Muscle of back (tissue), 11 donors: ENCODE measurements around the gene VPS13D. TPM values are rescaled to one million over a fixed set of nuclear protein-coding genes. Genes with fewer than 3 reads are reported as not detected.
"Not testable (repeated sequence)": the region's sequence is repeated elsewhere in the genome, so short reads cannot be mapped to it uniquely, and the experiment has no call there.

ENCODE experiments used
- DNase-seq, 3 donors: peaks; one replicate each; pipeline versions ENCODE4 v3.0.0 to v3.0.0-alpha.2; 2013
- polyA plus RNA-seq, 10 donors: library from polyadenylated mRNA; unstranded; fragments of 120-200 nt; gene quantifications; one replicate each; pipeline ENCODE4 v1.2.1, GENCODE V29; 2013; ENCODE audit not compliant: insufficient read length in 10 of 10

Gene VPS13D
- polyA plus RNA-seq, 10 donors: 13.1 to 21.3 (median 17.2) TPM

DNA sequence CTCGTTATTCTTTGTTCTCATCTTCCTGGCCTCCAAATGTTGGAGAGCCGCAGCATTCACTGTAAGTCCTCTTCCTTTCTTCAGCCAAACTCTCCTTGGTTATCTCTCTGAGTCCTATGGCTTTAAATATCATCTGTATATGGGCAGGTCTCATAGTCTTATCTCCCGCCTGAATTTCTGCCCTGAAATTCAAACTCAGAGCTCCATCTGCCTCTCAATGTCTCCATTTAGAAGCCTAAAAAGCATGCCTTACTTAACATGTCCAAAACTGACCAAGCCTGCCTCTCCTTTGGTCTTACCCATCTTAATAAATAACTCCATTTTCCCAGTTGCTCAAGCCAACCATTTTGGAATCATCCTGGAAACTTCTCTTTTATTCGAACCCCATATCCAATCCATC is 307.5 kb downstream of the VPS13D start:
- no peak for DNase-seq

DNA sequence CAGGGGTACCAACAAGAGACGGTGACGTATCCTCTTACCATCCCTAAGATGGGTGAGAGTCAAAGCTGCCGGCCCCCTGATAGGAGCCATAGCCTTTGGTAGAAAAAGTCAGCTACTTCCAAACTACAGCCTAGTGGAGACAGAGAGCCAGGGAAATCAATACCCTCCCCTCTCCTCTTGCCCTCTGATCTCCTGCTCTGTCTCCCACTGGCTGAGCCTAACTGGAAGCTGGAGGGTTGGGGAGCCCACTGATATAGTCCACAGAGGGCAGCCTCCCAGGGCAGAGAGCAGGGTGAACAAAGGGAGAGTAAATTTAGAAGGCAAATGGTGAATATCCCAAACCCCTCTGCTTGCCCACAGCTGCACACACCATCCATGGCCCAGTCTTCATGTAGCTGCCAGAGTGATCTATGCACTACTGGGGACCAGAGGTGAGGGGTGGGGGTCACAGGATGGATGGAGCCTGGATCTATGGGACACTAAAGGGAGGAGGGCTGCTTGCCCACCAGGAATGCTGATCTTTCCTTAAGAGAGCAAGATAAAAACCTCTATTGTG is 308.2 kb downstream of the VPS13D start:
- no peak for DNase-seq

DNA sequence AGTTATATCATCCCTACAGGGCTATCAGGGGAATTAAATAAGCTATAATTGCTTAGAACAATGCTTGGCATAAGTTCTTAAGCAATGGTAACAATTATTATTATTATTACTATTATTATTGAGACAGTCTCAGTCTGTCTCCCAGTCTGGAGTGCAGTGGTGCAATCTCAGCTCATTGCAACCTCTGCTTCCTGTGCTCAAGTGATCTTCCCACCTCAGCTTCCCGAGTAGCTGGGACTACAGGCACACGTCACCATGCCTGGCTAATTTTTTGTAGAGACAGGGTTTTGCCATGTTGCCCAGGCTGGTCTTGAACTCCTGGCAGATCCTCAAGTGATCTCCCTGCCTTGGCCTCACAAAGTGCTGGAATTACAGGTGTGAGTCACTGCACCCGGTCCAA is 308.7 kb downstream of the VPS13D start:
- not testable (repeated sequence) for DNase-seq

DNA sequence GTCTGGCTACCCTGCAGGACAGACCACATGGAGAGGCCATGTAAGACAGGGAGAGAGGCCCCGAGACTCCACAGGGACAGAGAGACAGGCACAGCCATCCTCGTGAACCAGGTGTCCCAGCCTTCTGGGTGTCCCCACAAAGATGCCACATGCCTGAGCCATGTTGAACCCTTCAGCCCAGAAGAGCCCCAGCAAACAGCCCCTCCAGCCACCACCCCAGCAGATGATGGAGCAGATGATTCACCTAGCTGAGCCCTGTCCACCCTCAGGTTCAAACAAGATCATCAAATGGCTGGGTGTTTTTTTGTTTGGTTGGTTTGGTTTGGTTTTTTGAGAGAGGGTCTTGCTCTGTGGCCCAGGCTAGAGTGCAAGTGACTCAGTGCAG is 309.5 kb downstream of the VPS13D start:
- no peak for DNase-seq

DNA sequence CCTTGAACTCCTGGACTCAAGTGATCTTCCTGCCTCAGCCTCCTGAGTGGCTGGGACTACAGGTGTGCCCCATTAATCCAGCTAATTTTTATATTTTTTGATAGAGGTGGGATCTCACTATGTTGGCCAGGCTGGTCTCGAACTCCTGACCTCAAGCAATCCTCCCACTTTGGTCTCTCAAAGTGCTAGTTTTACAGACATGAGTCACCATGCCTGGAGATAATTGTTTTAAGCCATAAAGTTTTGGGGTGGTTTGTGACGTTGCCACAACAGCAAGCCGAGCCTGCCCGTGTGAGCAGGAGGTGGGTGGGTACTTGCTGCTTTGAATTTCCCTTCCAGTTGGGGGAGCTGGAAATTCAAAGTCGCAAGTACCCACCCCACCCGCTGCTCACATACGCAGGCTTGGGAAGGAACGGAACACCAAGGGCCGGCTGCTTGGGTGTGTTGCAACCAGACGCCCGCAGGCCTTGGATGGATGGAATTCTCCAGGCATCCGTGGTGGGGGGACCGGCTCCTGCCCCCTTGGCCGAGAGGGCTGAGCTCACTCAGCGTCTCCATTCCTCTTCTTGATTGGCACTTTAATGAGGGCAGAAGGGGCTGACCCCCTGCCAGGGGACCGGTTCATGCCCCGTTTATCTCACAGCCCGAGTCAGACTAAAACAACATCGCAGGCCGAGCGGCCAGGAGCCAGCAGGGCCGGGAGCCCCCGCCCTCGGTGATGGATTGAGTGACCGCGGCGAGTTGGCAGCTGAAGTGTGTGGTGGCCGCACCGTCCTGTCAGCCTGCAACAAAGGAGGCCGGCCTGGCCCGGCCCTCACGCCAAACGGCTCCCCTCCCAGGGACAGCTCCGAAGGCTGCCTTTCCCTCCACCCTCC is 310.1 kb downstream of the VPS13D start:
- peak; percentile 69 to 86 (median 79) for DNase-seq

DNA sequence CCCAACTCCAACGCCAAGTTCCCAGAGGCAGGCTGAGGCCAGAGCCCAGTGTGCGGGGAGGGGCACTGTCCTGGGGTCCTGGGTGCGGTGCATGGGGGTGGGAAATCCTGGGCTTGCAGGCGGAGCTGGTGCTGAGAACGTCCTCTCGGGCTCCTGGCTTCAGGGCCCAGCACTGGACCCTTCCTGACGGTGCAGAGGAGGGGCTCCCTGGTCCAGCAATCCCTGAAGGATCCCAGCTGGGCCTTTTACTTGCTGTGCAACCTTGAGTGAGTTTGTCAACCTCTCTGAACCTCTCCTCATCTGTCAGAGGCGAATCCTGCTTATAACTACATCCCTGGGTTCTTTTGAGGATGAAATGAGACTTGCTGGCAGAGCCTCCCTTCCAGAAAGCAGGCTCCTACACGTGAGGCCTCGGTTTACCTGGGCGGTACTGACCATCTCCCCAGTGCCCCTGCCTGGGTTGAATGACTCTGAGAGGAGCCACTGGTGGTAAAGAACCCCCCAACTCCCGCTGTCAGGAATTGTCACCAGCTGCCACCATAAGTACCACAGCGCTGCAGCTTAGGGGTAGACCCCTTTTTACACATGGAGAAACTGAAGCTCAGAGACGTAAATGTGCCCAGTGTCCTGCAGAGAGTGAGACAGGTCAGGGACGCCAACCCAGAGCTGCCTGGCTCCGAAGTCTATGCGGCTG is 310.9 kb downstream of the VPS13D start:
- no peak for DNase-seq

DNA sequence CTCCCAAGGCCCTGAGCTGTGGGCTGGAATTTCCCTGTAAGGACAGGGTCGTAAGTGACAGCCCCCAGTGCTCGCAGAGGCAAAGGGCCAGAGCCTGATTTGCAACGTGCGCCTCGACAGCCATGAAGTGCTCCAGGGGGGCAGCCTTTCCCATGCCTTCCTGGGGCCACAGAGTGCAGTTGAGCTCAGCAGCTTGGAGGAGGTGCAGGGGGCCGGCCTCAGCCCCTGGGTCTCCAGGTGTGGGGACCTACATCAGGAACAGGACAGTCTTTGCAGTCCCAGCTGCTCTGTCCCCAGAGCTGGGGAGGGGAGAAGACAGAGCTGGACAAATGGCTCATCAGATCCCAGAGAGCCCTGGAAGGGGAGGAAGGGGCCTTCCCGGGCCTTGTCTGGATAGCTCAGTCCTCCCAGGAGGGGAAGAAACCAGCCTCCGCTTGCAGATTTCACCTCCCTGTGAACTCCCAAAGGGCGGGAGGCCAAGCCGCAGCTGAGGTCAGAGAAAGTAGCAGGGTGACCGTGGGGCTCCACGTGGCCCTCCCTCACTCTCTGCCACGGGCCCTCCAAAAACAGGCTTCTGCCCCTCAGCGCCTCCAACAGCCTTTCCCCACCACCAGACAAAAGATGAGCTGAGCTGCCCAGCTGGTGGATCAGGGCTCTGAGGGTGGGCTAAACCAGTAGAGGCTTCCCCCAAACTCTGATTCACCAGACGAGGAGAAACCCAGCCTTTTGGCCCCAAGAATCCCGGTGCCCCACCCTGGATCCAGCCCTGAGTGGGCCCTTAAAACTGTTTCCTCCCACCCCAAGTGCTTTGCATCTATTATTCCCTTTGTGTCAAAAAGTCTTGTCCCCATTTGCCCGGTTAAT is 311.7 kb downstream of the VPS13D start:
- DNase-seq: peak in 1 of 3 donors; percentile 67

DNA sequence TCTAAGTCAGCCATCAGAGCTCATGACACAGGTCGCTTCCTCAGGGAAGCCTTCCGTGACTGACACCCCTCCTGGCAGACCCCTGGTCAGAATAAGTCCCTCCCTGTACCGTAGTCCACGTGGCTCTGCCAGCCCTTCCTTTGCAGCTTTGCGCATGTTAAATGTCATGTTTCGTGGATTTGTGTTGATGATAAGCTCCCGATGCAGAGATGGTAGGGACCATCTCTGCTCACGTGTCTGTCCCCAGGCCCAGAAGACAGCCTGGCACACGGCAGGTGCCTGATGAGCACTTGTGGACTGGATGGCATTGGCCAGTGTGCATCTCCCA is 312.3 kb downstream of the VPS13D start:
- DNase-seq: no peak

DNA sequence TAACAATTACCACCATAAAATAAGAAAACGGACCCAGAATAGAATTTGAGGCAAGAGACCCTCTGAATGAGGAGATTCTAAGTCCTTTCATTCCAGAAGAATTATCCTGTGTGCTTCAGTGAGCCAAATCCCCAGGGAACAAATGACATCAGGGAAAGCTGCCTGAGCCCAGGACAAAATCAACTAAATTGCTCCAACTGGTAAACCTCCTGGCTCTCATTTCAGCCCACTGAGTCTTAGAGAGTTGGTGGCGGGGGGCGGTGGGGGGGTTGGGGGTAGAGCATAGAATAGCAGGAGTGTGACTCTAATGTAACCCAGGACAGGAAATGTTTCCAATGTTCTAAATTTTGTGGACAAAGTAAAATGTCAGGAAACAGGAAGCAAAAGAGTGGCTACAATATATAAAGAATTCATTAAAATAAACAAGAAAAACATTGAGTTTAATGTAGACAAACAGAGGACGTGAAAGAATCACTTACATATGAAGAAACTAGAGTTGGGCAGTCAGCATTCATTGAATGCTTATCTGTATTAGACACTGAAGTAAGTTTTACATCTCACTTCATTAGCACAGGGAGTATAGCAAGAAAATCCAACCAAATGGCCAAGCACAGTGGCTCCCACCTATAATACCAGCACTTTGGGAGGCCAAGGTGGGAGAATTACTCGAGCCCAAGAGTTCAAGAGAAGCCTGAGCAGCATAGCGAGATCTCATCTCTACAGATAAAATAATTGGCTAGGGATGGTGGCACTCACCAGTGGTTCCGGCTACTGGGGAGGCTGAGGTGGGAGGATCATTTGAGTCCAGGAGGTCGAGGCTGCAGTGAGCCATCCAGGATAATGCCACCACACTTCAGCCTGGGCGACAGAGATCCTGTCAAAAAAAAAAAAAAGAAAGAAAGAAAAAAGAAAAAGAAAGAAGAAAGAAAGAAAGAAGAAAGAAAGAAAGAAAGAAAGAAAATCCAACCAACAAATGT is 313.1 kb downstream of the VPS13D start:
- no peak for DNase-seq

DNA sequence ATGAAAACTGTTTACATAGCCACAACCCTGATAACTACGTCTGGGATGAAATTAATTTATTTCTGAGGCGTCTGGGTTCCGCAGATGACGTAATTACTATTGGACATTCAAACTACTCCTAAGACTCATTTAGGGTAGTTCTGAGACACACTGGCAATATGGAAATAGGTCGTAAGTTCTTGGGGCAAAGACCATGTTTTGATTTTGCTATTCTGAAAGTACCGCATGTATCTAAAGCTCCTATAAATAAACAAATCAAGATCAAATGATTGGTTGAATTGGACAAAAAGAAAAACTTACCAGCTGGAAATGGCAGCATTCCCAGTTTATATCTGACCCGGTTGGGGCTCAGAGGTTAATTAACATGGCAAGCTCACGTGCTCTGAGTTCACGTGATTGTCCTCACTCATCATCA is 313.9 kb downstream of the VPS13D start:
- DNase-seq: no peak

DNA sequence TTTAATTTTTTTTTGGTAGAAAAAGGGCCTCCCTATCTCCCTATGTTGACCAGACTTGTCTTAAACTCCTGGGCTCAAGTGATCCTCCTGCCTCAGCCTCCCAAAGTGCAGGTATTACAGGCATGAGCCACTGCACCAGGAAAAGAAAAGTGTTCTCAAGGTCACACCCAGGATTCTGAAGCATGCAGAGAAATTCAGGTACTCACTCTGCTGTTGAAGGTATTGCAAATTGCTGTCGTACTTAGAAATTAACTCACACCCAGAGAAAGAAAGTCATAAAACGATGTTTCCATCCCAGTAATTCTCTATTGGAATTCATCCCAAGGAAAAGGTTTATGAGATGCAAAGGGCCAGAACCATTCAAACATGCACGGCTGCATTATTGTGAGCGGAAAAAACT is 314.5 kb downstream of the VPS13D start:
- DNase-seq: no peak

DNA sequence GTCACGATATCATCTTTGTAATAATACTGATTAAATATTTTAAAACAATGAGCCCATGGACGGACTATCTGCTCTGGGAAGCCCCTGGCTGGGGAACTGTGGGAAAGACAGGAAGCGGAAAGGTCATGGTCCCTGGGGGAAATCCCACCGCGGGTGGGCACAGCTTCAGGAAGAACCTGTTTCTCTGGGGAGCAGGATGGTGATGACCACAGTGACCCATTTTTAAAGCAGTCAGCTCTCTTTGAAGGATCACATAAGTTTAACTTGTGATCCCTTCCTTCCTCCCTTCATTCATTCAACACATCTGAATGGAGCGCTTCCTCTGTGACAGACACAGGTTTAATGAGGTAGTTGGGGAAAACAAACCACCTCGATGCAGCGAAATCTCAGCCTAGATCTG is 315.2 kb downstream of the VPS13D start:
- no peak for DNase-seq

DNA sequence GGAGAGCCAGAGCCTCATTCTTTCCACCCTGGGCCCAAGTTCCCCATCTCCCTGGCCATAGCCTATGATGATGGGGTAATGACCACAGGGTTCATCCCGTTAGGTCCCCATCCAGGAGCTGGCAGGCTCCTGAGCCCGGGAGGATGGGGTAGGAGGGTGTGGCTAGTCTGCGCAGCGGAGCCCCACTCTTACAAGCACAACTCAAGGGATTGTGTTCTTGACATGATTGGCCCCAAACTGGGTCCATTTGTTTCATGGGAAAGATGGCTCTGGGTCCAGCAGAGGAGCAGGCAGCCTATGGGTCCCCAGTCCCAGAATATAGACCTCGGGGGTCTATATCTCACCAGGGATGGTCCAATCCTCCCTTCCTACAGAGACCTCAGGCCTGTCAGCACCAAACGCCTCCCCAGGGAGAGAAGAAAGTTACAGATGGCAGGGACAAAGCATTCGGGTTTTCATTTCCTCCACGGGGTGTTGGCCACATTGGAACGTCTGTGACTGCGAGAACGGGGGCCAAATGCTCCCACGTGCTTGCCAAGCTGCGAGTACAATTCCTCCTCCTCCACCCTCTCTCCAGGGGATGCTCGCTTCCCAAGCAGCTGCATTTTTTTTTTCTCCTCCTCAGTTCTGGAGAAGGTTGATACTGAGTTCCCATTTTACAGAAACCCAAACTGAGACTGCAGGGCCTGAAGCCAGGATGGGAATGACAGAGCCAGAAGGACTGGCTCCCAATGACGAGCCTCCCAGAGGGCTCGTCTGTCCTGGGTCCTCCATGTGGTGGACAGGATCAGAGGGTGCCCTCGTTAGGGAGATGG is 317.1 kb downstream of the VPS13D start:
- DNase-seq: peak in 2 of 3 donors; percentile 48 to 77

DNA sequence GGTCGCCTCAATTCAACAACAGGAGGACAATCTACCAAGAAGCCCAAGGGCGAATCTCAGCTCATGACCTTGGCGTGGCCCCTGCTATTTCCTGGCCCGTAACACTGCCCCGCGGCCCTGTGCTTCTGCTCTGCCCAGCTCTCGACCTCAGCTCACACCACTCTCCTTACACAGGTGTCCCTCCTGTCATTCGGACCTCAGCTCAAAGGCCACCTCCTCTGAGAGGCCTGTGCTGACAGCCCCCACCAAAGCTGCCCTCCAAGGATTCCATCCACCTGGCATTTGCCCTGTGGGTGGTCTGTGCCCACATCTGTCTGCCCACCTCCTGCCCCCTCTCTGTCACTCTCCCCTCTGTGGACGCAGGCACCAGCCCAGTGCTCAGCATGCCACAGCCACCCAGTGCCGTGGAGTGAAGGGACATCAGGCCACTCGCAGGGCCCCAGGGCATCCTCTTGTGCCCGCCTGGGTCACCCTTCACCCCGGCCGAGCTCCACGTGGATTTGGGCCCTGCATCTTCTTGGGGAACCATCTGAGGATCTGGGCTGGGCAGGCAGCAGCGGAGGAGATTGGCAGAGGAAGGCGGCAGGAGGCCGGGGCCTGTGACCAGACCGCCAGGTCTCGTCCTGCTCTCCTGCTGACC is 317.9 kb downstream of the VPS13D start:
- DNase-seq: no peak

DNA sequence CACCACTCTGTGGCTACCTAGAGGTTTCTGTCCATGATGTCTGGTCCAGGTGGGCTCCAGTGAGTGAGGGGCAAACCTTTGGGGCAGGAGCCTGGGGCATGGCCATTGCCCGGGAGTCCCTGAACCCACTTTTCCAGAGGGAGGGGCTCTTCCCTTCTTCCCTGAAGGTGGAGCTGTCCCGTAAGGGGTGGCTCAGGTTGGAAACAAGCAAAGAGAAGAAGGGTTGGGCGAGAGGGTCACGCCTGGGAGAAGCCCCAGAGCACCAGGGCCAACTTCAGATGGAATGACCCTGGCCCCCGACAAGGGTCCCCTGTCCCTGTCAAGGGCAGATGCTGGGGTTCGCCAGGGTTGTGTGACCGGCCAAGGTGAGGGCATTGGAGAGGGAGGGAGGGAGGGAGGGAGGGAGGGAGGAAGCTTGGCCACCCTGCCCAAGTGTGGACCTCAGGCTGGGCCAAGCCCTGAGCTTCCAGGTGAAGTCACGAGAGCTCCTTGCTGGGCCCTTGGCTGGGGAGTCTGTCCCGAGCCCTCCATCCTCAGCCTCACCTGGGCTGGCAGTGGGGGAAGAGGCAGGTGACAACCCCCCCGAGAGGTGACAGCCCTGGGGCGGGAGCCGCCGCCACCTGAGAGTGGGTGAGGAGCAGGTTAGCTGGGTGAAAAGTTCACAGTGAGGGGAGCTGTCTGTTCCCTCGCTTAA is 318.6 kb downstream of the VPS13D start:
- DNase-seq: no peak

DNA sequence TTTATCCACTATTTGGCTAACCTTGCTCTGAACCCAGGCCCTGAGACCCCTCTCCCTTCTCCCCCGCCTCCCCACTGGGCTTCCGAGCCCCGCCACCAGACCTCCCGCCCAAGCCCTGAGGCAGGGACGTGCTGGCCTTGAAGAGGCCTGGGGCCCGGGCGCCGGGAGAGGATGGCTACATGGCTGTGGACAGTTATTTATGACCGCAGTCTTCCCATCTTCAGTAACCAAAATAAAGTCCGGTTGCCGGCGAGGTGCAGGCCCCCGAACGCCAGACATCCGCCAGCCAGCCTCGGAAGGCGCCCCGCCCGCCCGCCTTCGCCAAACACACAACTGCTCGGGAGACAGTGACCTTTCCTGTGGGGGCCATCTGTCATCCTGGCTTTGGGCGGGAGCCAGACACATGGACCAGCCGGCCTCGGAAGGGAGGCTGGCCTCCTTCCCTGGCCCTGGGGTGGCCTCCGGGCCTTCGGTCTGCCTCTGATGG is 319.2 kb downstream of the VPS13D start:
- DNase-seq: peak; percentile 39 to 92 (median 76)

DNA sequence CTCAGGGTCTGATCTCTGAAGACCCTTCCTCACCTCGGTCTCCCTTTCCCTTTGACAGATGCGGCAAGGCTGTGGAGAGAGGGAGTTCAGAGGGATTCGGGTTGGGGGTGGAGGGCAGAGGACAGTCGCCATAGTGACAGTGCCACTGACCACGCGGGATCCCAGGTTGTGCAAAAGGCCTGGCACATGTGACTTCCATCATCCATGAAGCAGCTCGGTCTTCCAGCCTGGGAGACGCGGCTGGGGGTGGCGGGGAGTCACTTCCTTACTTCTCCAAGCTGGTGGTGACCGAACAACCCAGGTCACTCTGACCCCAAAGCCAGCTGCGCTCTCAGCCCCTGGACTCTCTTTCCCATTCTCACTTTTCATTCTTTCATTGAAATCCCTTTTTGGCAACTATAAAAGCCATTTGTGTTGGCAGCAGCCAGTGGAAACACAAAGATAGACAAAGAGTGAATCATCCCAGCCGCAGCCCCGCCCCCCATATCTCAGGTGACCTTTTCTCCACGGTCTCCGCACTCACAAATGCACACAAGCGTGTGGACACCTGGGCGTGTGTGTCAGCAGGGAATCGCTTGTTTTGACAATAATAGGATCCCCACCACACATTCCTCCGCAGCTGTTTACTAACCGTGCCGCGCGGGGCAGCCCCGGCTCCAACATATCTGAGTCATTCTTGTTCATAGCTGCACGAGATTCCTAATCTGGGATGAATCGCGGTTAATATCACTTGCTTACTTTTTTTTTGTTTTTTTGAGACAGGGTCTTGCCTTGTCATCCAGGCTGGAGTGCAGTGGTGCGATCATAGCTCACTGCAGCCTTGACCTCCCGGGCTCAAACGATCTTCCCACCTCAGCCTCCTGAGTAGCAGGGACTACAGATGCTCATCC is 319.9 kb downstream of the VPS13D start:
- DNase-seq: peak; percentile 88 to 96 (median 91)
